ENCODE data around the gene PAK4. TPM values are rescaled to one million over a fixed set of nuclear protein-coding genes. Genes with fewer than 3 reads are reported as not detected.

The PAK4 gene
- total and polyA plus RNA-seq, 10 of the 15 experiments (the other 5 are each of a cell fraction or from before 2014, with no cell fraction given) = 0.08 to 19.3 (median 5.9) TPM

- TF ChIP-seq HDGF (IDR thresholded peaks at IDR 0.05) = no peak
- TF ChIP-seq IKZF2 (IDR thresholded peaks at IDR 0.05) = no peak
- TF ChIP-seq E2F4 (IDR thresholded peaks at IDR 0.05; ENCODE audit: low read depth, low read length) = no peak
- no peak for TF ChIP-seq RFX5 (IDR thresholded peaks at IDR 0.05; ENCODE audit: low read depth, low read length)
These were observed 21.3 kb downstream of the PAK4 start (continued) for GRCh38 chr19:39146686-39147450.

- ChIA-PET POLR2A (no interaction called here), SMC1A (ENCODE audit: uncharacterized antibody, unreplicated experiment) (no interaction called here), CTCF (no interaction called here), RAD21 (ENCODE audit: unreplicated experiment) (interaction anchor here (1.2 kb wide), 1 partner anchor 12 kb away, joined by 3 read pairs; no protein-coding TSS in a partner anchor)
- in situ Hi-C loops (cut with MboI) (no loop called here), intact Hi-C loops (cut with micrococcal nuclease; ENCODE audit: unreplicated experiment) (no loop called here)
- no peak overlapping the region for H2AFZ ChIP-seq (ENCODE audit: control insufficient read depth, low read depth, low read length)
- ATAC-seq (no peak), FAIRE-seq (no peak), DNase-seq (ENCODE audit: low read depth, low spot score) (no peak)
- H3K27ac ChIP-seq (ENCODE audit: control insufficient read depth, insufficient read depth) = no peak overlapping the region
- WGBS (ENCODE audit: insufficient coverage, insufficient replicate concordance, low lambda C conversion rate, missing lambda C conversion rate) = 60% methylated on average over 3 of the region's 3 CpGs
- peaks cover 0 to 4% of the 10 kb centered on the region in 2 experiments; a peak in 2 of 4 replicates for H3K36me3 ChIP-seq (ENCODE audit: control insufficient read depth in 2 of 2, insufficient read depth in 2 of 2, low read length in 1 of 2)
- 0 out of 2 replicates have a peak, but pooled peaks cover 4% of the 10 kb centered on the region for H3K4me1 ChIP-seq (ENCODE audit: control insufficient read depth, insufficient read depth, low read length)
- H3K4me3 ChIP-seq = no peak overlapping the region
- no peaks in the 10 kb centered on the region for H3K9me3 ChIP-seq (replicated peaks; ENCODE audit: control insufficient read depth, insufficient read depth, low read length)
- no peaks in the 10 kb centered on the region for H3K79me2 ChIP-seq (ENCODE audit: control insufficient read depth, insufficient read depth, low read length)
- no peaks in the 10 kb centered on the region for H4K20me1 ChIP-seq (ENCODE audit: control insufficient read depth, insufficient read depth)
- TF ChIP-seq HDAC6 (IDR thresholded peaks at IDR 0.05; ENCODE audit: unreplicated experiment) (no peak), TCF3 (IDR thresholded peaks at IDR 0.05; ENCODE audit: borderline replicate concordance, insufficient read depth, low read depth, low read length) (no peak), TCF12 (IDR thresholded peaks at IDR 0.05; ENCODE audit: low read depth, low read length) (no peak), BHLHE40 (IDR thresholded peaks at IDR 0.05; ENCODE audit: borderline replicate concordance in 1 of 2, low read depth in 2 of 2, low read length in 1 of 2) (peak; percentile 17 to 21; a peak in 1 of 4 replicates)
- no peak overlapping the region for H3K9ac ChIP-seq (ENCODE audit: control insufficient read depth, insufficient read depth, low read length)
- BruUV-seq (replicated peaks) = no TSS peak
- H3K4me2 ChIP-seq (ENCODE audit: control insufficient read depth, insufficient read depth) = no peak overlapping the region
- no peaks in the 10 kb centered on the region for H3K27me3 ChIP-seq (replicated peaks in 1 of 2; ENCODE audit: control insufficient read depth in 2 of 2, insufficient read depth in 2 of 2, low read length in 1 of 2)
These were observed 21.9 kb downstream of the PAK4 start for GRCh38 chr19:39147480-39147879.
